GM12878 (cell line): ENCODE data around the gene NPLOC4. TPM values are rescaled to one million over a fixed set of nuclear protein-coding genes. Genes with fewer than 3 reads are reported as not detected.

Experiments used
- ATAC-seq: fragments of 200-7000 bp; cut with Tn5 transposase; 3 replicates; pipeline ENCODE4 v1.9.1; 2020; ENCODE audit warnings: mild to moderate bottlenecking, moderate library complexity
- BruUV-seq: library from RNA; stranded (reverse); fragments of 400-500 nt; replicated peaks from 2 replicates; lab custom pipeline; 2021; lab: Mats Ljungman, UMichigan
- CTCF ChIA-PET: fragments of 300-600 bp; sonication (Branson Sonifier 250); formaldehyde crosslinking; extraction: SDS; loops from one replicate; lab custom pipeline; 2021; ENCODE audit warnings: inconsistent platforms; lab: Yijun Ruan, JAX
- POLR2A ChIA-PET: fragments of 350-600 bp; formaldehyde crosslinking; extraction: SDS; loops from one replicate; lab custom pipeline; 2021; ENCODE audit warnings: inconsistent platforms; lab: Charles Lee
- RAD21 ChIA-PET: fragments of 300-600 bp; sonication (Branson Sonifier 250); formaldehyde crosslinking; loops from one replicate; lab custom pipeline; 2023; ENCODE audit warnings: antibody characterized with exemption; ENCODE audit not compliant: unreplicated experiment; lab: Charles Lee
- SMC1A ChIA-PET: fragments of 300-600 bp; sonication (Branson Sonifier 250); formaldehyde crosslinking; loops from one replicate; lab custom pipeline; 2023; ENCODE audit not compliant: unreplicated experiment, uncharacterized antibody; lab: Charles Lee
- DNase-seq: peaks from one replicate; pipeline ENCODE4 v3.0.0-alpha.2; 2011; ENCODE audit warnings: low read depth, low spot score
- FAIRE-seq: peaks from 3 replicates; lab custom pipeline; 2011; peaks lifted over from hg19 to GRCh38; lab: Jason Lieb, UNC
- H2AFZ ChIP-seq: 2 replicates; pipeline ENCODE4 v1.6.0; 2011; ENCODE audit warnings: low read depth, low read length, control low read depth; ENCODE audit not compliant: control insufficient read depth
- H3K27ac ChIP-seq: 2 replicates; pipeline ENCODE4 v1.5.1; 2011; ENCODE audit warnings: control low read depth; ENCODE audit not compliant: control insufficient read depth, insufficient read depth
- H3K27me3 ChIP-seq, 2 experiments: replicated peaks in 1 of 2; 2 replicates each; pipeline versions ENCODE4 v1.6.0 to v1.6.1; 2011; ENCODE audit warnings: low read length in 1 of 2; ENCODE audit not compliant: control insufficient read depth in 2 of 2, insufficient read depth in 2 of 2
- H3K36me3 ChIP-seq, 2 experiments: 2 replicates each; pipeline ENCODE4 v1.5.1; 2011; ENCODE audit warnings: low read length in 1 of 2; ENCODE audit not compliant: control insufficient read depth in 2 of 2, insufficient read depth in 2 of 2
- H3K4me1 ChIP-seq: 2 replicates; pipeline ENCODE4 v1.6.1; 2011; ENCODE audit warnings: mild to moderate bottlenecking, low read length, moderate library complexity, mixed read lengths; ENCODE audit not compliant: control insufficient read depth, insufficient read depth
- H3K4me2 ChIP-seq: 2 replicates; pipeline ENCODE4 v1.6.0; 2011; ENCODE audit warnings: control low read depth; ENCODE audit not compliant: control insufficient read depth, insufficient read depth
- H3K4me3 ChIP-seq: fragments of 200-600 bp; sonication (generic); 2 replicates; pipeline ENCODE4 v1.5.1; 2016
- H3K79me2 ChIP-seq: 2 replicates; pipeline ENCODE4 v1.6.0; 2011; ENCODE audit warnings: low read length; ENCODE audit not compliant: control insufficient read depth, insufficient read depth
- H3K9ac ChIP-seq: 2 replicates; pipeline ENCODE4 v1.8.0; 2011; ENCODE audit warnings: low read length, control low read depth, mixed read lengths; ENCODE audit not compliant: control insufficient read depth, insufficient read depth
- H3K9me3 ChIP-seq: replicated peaks from 3 replicates; pipeline ENCODE4 v1.5.1; 2011; ENCODE audit warnings: mild to moderate bottlenecking, low read length; ENCODE audit not compliant: control insufficient read depth, insufficient read depth
- H4K20me1 ChIP-seq: 2 replicates; pipeline ENCODE4 v1.6.0; 2011; ENCODE audit not compliant: control insufficient read depth, insufficient read depth
- BACH1 ChIP-seq: fragments of 450-650 bp; IDR thresholded peaks from 2 replicates; pipeline ENCODE4 v1.6.1; 2017; ENCODE audit warnings: mild to moderate bottlenecking, borderline replicate concordance
- MEF2B ChIP-seq: fragments of 450-650 bp; IDR thresholded peaks from 2 replicates; pipeline ENCODE4 v1.6.1; 2018; ENCODE audit warnings: mild to moderate bottlenecking, moderate library complexity; ENCODE audit not compliant: partially characterized antibody, poor library complexity, severe bottlenecking
- NR2F1 ChIP-seq: fragments of 450-650 bp; conservative IDR thresholded peaks from 2 replicates; pipeline ENCODE4 v1.6.1; 2017; ENCODE audit warnings: mild to moderate bottlenecking
- PAX5 ChIP-seq: IDR thresholded peaks from 2 replicates; pipeline ENCODE4 v1.6.1; 2011; ENCODE audit warnings: low read depth, low read length, borderline replicate concordance
- SIX5 ChIP-seq: IDR thresholded peaks from 2 replicates; pipeline ENCODE4 v1.6.1; 2011; ENCODE audit warnings: mild to moderate bottlenecking, low read depth, low read length, moderate library complexity; ENCODE audit not compliant: severe bottlenecking
- TAF1 ChIP-seq: IDR thresholded peaks from 2 replicates; pipeline ENCODE4 v1.6.1; 2011; ENCODE audit warnings: mild to moderate bottlenecking, low read depth, low read length, borderline replicate concordance
- TARDBP ChIP-seq: IDR thresholded peaks from 2 replicates; pipeline ENCODE4 v1.6.1; 2016; ENCODE audit warnings: borderline replicate concordance
- TCF3 ChIP-seq: IDR thresholded peaks from 2 replicates; pipeline ENCODE4 v1.6.1; 2012; ENCODE audit warnings: low read depth, mild to moderate bottlenecking, low read length, borderline replicate concordance; ENCODE audit not compliant: insufficient read depth
- WGBS: methylation state at CpG from one replicate; pipeline ENCODE4 v1.1.6; 2016; ENCODE audit warnings: low lambda C conversion rate; ENCODE audit not compliant: insufficient replicate concordance, insufficient coverage; ENCODE audit errors: missing lambda C conversion rate; 5-methylcytosine and 5-hydroxymethylcytosine counted together
- in situ Hi-C: fragments of 300-500 bp; cut with MboI; formaldehyde crosslinking; loops from 9 replicates; pipeline ENCODE4 v1.14.3; 2018; ENCODE audit warnings: mixed read lengths
- intact Hi-C: fragments of 100-400 bp; cut with micrococcal nuclease; formaldehyde crosslinking; loops from one replicate; pipeline ENCODE4 v1.14.2; 2022; ENCODE audit not compliant: unreplicated experiment
- polyA plus RNA-seq, 11 experiments: library from polyadenylated mRNA; depleted of rRNA in 4 of 11; unstranded in 6 of 11; stranded (reverse) in 5 of 11; fragments of >200 nt; fragmentation: Nextera tagmentation in 4 of 11; fragmentation: Illumina TruSeq in 1 of 11; extraction: Ambion mirVana in 4 of 11; extraction: Trizol in 1 of 11; gene quantifications; 1 replicate in 1 of 11; 2 replicates in 10 of 11; pipeline versions ENCODE4 v1.2.1 to v1.2.3, GENCODE V29; 2011 to 2016; ENCODE audit warnings: inconsistent platforms in 2 of 11, missing spikeins in 2 of 11, low read depth in 1 of 11
- total RNA-seq, 4 experiments: library from RNA; depleted of rRNA in 3 of 4; stranded (reverse); fragments of >200 nt in 3 of 4; fragmentation: Illumina TruSeq in 1 of 4; extraction: Trizol in 1 of 4; gene quantifications; 2 replicates each; pipeline versions ENCODE4 v1.2.1 to v1.2.3, GENCODE V29; 2013 to 2021
- TF ChIP-seq, protein P1 (sequence below): fragments of 450-650 bp; IDR thresholded peaks from 2 replicates; pipeline ENCODE4 v1.6.1; 2018; ENCODE audit warnings: mild to moderate bottlenecking, low read depth, moderate library complexity; ENCODE audit not compliant: partially characterized antibody
- TF ChIP-seq, protein P2 (sequence below): fragments of 450-650 bp; conservative IDR thresholded peaks from 2 replicates; pipeline ENCODE4 v1.6.1; 2017; ENCODE audit warnings: mild to moderate bottlenecking, moderate library complexity
- TF ChIP-seq, protein P3 (sequence below): fragments of 450-650 bp; IDR thresholded peaks from 2 replicates; pipeline ENCODE4 v1.6.1; 2017; ENCODE audit warnings: low read depth, mild to moderate bottlenecking, moderate library complexity
- TF ChIP-seq, protein P4 (sequence below): IDR thresholded peaks from 2 replicates; pipeline ENCODE4 v1.6.1; 2011; ENCODE audit warnings: mild to moderate bottlenecking, low read depth, low read length, moderate library complexity; ENCODE audit not compliant: insufficient replicate concordance

NPLOC4 gene
- total and polyA plus RNA-seq, 10 of the 15 experiments (the other 5 are each of a cell fraction or from before 2014, with no cell fraction given): 1.5 to 83.7 (median 45.8) TPM

DNA sequence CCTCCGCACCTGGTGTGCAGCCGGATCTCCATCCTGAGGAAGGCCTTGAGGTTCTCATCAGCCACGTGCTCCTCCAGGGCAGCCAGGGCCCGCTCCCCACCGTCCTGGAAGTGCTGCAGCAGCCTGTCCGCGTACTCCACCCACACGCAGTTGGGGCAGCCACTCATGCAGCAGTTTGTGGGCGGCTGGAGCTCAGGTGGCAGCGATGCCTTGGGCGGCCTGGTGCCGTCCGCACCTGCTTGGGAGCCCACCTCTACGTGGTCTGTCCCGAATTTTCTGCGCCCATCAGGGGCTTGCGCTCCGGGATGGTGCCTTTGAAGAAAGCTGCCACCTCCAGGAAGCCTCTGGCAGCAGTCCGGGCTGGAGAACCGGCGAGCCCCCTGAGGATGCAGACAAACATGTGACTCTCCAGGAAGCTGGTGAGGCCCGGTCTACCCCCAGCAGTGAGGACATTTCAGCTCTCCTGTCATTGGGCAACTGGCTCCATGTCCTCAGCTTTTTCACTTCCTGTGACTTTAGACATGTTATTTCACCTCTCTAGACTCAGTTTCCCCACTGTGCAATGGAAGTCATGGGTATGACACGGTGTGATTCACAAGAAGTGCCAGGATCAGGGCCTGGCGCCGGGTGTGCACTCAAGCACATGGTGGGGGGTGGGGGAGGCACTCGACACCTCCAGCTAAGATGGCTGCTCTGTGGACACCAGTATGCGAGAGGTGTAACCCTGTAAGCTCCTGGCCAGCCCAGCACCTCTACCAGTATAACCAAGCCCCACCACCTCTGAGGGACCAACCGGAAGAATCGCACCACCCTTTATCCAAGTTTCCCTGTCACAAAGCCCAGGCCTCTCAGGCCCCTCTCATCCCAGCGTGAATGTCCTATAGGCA, 28.5 kb upstream of the NPLOC4 start:
- RAD21 ChIA-PET: interaction anchor here (0.5 to 0.9 kb wide), 3 partner anchors 18 to 64 kb away, joined by 3 to 6 read pairs (median 3); partner anchors contain the start of genes ARL16 and HGS
- peaks cover 2 to 4% of the 10 kb centered on the region in 2 experiments; a peak in 3 of 4 replicates for H3K36me3 ChIP-seq
- FAIRE-seq (peak; percentile 88), ATAC-seq (peak; percentile 80), DNase-seq (no peak)
- H3K27me3 ChIP-seq: no peaks in the 10 kb centered on the region
- H4K20me1 ChIP-seq: no peaks in the 10 kb centered on the region
- SMC1A ChIA-PET: no interaction called here
- POLR2A ChIA-PET: interaction anchor here (0.6 to 1.4 kb wide), 5 partner anchors 10 to 168 kb away, joined by 3 to 6 read pairs (median 5); partner anchors contain the start of genes ARL16, HGS and MCRIP1
- intact Hi-C loops: loop anchor here (2.0 kb wide), 1 partner anchor 29 kb away; the partner anchor contains the start of genes NPLOC4 and TSPAN10
- peak overlapping the region; percentile 97 for H3K27ac ChIP-seq
- peak overlapping the region; percentile 98 for H3K4me3 ChIP-seq
- 40% methylated on average over 30 of the region's 30 CpGs for WGBS
- peak overlapping the region; percentile 98 for H3K4me2 ChIP-seq
- in situ Hi-C loops: no loop called here
- H2AFZ ChIP-seq: peak overlapping the region; percentile 78
- H3K79me2 ChIP-seq: peaks cover 33% of the 10 kb centered on the region
- H3K9me3 ChIP-seq: no peaks in the 10 kb centered on the region
- H3K4me1 ChIP-seq: peaks cover 15% of the 10 kb centered on the region
- CTCF ChIA-PET: interaction anchor here (1.2 kb wide), 1 partner anchor 36 kb away, joined by 3 read pairs; no protein-coding TSS in a partner anchor
- H3K9ac ChIP-seq: peak overlapping the region; percentile 99
- no TSS peak for BruUV-seq
- TF ChIP-seq BACH1: 0 out of 2 replicates have a peak, but pooled peaks have one; percentile 29
- no peak for TF ChIP-seq SIX5
- peak; percentile 61; the same call in 1 of the 2 replicates for TF ChIP-seq TAF1
- TF ChIP-seq, protein P1, sequence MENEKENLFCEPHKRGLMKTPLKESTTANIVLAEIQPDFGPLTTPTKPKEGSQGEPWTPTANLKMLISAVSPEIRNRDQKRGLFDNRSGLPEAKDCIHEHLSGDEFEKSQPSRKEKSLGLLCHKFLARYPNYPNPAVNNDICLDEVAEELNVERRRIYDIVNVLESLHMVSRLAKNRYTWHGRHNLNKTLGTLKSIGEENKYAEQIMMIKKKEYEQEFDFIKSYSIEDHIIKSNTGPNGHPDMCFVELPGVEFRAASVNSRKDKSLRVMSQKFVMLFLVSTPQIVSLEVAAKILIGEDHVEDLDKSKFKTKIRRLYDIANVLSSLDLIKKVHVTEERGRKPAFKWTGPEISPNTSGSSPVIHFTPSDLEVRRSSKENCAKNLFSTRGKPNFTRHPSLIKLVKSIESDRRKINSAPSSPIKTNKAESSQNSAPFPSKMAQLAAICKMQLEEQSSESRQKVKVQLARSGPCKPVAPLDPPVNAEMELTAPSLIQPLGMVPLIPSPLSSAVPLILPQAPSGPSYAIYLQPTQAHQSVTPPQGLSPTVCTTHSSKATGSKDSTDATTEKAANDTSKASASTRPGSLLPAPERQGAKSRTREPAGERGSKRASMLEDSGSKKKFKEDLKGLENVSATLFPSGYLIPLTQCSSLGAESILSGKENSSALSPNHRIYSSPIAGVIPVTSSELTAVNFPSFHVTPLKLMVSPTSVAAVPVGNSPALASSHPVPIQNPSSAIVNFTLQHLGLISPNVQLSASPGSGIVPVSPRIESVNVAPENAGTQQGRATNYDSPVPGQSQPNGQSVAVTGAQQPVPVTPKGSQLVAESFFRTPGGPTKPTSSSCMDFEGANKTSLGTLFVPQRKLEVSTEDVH: no peak
- peak; percentile 13 for TF ChIP-seq MEF2B
- TF ChIP-seq PAX5: peak; percentile 28; the same call in 1 of the 2 replicates
- TF ChIP-seq NR2F1: no peak
- no peak for TF ChIP-seq TARDBP
- TF ChIP-seq, protein P2, sequence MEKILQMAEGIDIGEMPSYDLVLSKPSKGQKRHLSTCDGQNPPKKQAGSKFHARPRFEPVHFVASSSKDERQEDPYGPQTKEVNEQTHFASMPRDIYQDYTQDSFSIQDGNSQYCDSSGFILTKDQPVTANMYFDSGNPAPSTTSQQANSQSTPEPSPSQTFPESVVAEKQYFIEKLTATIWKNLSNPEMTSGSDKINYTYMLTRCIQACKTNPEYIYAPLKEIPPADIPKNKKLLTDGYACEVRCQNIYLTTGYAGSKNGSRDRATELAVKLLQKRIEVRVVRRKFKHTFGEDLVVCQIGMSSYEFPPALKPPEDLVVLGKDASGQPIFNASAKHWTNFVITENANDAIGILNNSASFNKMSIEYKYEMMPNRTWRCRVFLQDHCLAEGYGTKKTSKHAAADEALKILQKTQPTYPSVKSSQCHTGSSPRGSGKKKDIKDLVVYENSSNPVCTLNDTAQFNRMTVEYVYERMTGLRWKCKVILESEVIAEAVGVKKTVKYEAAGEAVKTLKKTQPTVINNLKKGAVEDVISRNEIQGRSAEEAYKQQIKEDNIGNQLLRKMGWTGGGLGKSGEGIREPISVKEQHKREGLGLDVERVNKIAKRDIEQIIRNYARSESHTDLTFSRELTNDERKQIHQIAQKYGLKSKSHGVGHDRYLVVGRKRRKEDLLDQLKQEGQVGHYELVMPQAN: no peak
- TF ChIP-seq, protein P3, sequence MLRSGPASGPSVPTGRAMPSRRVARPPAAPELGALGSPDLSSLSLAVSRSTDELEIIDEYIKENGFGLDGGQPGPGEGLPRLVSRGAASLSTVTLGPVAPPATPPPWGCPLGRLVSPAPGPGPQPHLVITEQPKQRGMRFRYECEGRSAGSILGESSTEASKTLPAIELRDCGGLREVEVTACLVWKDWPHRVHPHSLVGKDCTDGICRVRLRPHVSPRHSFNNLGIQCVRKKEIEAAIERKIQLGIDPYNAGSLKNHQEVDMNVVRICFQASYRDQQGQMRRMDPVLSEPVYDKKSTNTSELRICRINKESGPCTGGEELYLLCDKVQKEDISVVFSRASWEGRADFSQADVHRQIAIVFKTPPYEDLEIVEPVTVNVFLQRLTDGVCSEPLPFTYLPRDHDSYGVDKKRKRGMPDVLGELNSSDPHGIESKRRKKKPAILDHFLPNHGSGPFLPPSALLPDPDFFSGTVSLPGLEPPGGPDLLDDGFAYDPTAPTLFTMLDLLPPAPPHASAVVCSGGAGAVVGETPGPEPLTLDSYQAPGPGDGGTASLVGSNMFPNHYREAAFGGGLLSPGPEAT: 0 out of 2 replicates have a peak, but pooled peaks have one; percentile 34
- TF ChIP-seq, protein P4, sequence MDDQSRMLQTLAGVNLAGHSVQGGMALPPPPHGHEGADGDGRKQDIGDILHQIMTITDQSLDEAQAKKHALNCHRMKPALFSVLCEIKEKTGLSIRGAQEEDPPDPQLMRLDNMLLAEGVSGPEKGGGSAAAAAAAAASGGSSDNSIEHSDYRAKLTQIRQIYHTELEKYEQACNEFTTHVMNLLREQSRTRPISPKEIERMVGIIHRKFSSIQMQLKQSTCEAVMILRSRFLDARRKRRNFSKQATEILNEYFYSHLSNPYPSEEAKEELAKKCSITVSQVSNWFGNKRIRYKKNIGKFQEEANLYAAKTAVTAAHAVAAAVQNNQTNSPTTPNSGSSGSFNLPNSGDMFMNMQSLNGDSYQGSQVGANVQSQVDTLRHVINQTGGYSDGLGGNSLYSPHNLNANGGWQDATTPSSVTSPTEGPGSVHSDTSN: no peak
- TF ChIP-seq TCF3: 0 out of 2 replicates have a peak, but pooled peaks have one; percentile 16
